CD4-positive, alpha-beta T cell treated with Interleukin-4 for 4 hours (primary cell): ENCODE data around the gene GSN.

Source experiments
- DNase-seq: peaks from one replicate; pipeline ENCODE4 v3.0.0-alpha.2; 2020

Gene GSN

DNA sequence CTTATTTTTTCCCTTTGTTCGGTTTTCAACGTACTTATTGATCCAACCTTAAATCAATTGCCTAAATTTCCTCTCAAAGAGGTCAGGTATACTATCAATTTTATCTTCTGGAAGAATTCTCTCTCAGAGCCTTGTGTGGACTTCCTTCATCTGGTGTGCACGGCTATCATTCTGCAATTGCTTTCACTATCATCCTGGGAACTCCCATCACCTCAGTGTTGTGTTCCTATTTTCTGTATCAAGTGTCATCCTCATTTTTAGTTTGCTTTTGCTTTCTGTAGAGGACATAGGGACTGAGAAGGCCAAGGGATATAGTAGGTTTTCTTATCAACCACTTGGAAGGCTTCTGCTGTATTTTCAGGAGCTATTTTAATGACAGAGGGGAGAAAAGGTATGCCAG, 90.8 kb downstream of the GSN start:
- no peak for DNase-seq

DNA sequence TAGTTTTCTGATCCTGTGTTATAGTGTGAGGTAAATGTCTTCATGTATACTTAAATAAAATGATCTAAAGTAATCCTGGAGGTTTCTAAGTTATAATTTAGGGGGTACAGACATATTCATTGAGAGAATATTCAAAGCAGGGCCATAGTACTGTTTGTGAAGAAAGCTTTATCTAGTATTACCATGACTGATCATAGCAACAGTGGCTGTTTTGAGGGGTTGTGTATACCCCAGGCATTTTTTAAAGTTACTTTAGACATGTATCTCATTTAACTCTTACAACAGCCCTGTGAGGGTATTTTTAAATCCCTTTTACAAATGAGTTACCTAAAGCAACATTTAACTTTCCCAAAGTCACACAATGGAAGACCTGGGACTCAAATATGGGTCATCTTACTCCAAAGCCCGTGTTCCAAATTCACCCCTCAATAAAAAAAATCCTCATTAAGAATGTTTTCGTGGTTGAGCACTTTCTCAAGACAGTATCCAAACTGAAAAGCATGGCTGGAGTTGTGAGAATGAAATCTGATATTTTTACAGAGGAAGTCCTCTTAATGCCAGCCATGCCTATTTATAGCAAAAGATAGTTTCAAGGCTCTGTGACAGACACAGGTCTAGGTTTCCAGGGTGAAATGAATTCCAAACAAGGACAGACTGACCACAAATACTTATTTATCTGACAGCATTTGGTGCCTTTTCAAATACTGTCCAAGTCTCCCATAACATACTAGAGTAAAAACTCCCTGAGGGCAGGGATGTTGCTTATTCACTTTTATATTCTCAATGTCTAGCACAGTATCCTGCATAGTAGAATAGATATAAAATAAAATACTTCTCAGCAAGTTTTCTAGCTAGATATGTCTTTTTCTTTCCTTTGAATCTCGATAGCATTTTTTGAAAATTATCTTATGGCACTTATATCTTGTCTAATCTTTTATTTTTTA, 91.7 kb downstream of the GSN start:
- no peak for DNase-seq

DNA sequence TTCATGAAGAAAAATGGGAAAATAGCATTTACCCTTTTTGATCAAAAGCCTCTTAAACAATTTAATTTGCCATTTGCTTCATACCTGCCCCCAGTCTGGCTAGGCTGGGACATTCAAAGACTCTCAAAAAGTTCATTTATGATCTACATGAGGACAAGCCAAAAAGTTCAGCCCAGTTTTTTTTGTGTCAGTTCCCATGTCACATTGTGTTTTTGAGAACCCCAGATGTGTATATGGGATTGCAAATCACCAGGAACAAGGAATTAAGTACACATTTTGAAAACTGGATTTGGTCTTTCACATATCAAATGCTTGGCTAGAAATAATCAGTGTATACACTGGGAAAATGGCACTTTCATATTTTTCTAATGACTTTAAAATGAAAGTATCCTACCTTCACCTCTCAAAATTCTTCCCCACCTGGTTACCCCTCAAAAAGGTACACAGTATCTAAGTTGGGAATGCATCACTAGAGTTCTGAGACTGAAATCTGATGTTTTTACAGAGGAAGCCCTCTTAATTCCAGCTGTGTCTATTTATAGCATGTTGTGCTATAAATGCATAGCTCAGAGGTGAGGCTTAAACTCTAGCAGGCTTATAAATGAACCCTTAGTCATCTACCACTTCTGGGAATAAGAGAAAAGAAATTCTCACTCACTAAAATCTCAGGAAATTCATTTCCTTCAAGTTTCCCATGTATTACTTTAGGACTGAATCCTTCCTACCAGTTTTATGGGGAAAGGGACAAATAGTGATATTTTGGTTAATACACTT, 92.8 kb downstream of the GSN start:
- DNase-seq, result no peak

DNA sequence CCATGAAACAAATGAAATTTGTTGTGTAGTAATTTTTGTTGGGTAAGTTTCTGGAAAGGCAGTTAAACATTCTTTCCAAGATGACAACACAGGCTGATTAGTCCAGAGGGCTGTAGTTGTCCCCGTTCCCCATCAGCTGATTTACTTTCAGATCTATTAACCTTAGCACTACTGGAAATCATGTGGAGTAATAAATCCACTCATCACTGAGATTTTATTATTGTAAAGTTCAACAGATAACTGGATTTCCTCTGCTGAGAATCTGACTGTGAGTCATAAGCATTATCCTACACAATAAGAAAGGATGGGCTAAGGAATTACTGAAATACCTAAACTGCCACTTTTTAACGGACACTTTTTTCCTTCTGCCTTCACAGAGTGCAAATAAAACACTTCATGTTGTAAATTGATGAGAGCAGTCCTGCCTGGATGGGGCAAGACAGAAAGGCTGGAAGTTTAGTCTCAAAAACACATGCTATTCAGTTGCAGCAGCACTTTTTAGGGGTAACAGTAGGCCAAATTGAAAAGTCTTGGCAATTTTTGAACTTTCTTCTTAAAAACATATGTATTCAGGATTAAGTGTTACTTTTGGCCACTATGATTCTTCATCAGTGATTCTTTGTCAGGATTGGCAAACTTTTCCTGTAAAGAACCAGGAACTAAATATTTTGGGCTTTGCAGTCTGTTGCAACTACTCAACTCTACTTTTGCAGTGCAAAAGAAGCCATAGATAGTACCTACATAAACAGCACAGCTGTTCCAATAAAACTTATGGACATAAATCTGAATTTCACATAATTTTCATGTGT, 95.1 kb downstream of the GSN start:
- DNase-seq, result no peak

DNA sequence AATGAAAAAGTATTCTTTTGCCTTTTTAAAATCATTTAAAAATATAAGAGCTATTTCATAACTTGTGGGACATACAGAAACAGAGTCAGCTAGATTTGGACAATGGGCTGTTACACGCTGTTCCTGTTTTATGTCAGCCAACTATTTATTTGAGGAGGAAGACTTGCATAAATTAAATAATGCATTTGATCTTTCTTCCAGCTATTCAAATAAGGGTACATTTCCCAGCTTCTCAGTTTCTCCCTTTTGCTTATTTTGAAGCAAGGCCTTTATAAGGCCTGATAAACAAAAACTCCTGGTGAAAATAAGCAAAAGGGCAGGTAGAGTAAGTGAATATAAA, 95.6 kb downstream of the GSN start:
- DNase-seq, result no peak

DNA sequence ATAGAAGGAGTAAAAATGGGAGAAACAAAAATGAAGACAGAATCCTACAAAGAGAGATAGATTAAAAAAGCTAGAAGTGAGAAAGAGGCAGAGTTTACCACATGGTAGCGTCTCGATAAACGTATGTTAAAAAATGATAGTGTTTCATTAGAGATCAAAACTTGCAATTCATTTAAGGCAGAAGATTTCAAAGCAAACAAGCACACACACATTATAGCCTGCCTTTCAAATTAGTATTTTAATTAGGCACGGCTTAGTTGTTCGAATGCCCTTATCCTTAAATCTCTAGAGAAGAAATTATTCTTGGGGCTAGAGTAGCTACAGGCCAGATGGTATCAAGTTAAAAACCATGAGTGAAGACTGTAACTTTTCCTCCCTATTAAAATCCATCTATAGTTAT, 96.1 kb downstream of the GSN start:
- DNase-seq, result no peak

DNA sequence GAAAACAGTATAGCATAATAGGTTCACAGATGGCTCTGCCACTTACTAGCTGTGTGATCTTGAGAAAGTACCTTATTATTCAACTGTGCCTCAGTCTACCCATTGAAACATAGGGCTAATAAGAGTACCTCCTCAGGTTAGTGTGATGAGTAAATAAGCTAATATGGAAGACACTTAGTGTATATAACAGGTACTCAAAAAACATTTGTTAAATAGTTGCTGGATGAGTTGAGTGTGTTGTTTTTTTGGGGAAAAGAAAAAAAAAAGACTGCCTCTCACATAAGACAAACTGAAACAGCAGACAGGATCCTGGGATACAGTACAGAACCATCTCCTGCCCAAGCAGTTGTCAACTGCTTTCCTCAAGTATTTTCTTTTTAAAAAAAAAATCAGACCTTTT, 96.9 kb downstream of the GSN start:
- no peak for DNase-seq

DNA sequence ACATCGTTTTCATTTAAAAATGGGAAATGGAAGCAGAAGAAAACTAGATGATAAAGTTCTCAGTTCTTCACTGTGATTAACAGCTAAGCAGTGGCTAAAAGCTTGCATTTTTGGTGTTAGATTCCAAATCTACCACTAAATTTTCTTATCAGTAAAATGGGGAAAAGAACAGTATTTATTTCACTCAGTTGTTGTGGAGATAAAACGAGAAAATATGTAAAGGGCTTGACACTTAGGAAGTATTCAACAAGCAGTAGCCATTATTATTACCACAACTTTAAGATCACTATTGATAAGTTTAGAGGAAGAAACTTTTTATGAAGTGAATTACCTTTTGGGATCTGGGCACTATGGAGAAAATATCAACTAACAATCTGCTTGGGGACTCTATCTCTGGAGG, 97.6 kb downstream of the GSN start:
- DNase-seq, result no peak

DNA sequence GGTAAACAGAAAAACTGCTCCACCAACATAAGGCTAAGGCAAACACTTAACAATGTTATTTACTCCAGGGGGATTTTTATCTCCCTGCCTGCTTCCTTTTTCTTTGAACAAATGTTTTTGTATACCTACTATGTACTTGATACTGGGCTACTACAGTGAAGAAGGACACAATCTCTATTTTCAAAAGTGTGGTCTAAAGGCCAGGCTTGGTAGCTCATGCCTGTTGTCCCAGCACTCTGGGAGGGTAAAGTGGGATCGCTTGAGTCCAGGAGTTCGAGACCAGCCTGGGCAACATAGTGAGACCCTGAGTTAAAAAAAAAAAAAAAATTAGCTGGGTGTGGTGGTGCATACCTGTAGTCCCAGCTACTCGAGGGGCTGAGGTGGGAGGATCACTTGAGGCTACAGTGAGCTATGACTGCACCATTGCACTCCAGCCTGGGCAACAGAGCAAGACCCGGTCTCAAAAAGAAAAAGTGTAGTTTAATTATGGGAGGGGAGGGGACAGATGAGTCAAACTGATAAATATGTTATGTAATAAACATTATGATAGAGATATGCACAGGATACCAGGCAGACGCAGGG, 98.7 kb downstream of the GSN start:
- no peak for DNase-seq

DNA sequence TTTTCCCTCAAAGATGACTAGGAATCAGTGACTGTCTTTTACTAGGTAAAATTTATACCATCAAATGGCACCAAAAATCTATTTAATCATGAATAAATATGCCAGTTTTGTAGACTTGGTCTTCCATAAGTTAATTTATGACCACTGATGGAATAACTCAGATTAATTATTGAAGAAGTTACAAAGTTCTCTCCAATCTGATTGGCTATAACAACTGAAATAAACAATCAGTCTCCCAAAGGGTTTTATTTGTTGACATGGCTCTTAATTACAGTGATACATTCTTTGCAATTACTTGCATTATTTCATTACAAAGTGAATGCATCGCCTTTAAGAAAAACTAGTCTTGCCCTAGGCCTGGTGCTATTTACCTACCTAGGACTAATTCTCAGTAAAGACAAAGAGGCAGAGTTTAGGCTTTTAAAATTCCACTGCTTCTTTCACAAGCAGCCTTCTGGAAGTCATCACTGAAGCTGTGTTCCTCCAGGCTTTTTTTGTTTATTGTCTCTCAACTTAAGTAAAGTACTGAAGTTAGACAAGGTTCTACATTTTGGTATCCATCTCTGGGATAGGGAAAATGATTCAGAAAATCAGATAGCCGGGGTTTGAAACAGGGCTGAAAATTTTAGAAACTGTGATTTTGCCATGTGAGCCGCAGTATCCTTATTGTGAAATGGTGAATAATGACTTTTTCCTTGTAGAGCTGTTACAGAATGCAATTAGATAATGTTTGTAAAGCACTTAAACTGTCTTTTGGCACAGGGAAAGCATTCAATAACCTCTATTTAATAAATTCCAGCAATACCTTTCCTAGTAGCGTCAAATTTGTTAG, 99.6 kb downstream of the GSN start:
- no peak for DNase-seq

DNA sequence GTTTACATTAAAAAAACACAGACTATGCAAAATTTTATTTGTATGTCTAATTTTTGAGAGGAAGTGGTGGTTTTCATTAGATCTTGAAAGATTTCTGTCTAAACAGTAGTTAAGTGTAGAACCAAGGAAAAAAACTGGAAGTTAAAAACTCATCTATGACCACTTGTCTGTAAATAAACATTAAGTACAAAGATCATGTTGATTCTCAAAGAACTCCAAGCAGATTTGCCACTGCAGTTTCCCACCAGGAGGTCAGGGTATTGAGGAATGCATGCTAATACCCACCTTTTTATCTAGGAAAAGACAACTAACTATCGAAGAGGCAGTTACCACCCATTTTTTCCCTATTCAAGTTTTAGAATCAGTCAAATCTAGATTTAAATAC, 100.2 kb downstream of the GSN start:
- DNase-seq, result no peak

DNA sequence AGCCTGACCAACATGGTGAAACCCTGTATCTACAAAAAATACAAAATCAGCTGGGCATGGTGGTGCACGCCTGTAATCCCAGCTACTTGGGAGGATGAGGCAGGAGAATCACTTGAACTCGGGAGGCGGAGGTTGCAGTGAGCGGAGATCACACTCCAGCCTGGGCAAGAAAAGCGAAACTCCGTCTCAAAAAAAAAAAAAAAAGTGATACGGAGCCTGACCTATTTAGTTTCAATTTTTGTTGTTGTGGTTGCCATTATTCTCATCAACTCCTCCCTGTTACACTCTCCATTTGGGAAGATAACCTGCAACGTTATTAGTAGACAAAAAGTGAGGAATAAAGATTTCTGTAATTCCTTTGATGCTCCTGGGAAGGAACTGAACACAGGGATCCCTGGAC, 100.8 kb downstream of the GSN start:
- no peak for DNase-seq

DNA sequence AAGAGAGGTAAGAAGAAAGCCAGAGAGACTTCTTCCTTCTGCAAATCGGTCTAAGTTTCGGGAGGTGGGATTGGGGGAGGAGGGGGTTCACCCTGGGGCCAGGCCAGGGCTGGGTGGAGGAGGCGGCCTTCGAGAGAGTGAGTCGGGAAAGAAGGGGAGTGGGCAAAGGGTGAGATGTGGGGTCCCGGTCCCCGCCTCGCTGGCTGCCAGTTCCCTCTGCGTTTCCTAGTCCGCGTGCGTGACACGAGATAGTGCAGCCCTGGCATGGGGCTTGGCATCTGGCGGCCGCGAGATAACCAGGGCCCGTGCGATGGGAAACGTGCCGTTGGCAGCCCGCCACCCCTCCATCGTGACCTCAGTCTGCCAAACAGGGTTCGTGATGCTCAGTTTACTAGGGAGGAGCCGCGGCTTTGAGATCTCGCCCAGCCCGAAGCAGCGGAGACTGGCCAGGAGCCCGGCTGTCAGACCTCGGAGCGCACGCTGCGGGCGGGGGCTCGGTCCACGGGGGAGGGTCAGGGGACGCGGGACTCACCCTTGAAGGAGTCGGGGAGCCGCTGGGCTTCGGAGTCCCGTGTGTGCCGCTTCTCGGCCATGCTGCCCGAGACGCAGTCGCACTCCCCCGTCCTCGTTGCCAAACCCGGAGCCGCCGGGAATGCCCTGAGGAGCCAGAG, 101.8 kb downstream of the GSN start, which contains the start of gene STOM:
Gene STOM, minus strand, starts transcription at position 656 of the 671 bp plus-strand sequence. Its CDS starts 63 bp downstream, at position 593.
- DNase-seq, result peak; percentile 63

DNA sequence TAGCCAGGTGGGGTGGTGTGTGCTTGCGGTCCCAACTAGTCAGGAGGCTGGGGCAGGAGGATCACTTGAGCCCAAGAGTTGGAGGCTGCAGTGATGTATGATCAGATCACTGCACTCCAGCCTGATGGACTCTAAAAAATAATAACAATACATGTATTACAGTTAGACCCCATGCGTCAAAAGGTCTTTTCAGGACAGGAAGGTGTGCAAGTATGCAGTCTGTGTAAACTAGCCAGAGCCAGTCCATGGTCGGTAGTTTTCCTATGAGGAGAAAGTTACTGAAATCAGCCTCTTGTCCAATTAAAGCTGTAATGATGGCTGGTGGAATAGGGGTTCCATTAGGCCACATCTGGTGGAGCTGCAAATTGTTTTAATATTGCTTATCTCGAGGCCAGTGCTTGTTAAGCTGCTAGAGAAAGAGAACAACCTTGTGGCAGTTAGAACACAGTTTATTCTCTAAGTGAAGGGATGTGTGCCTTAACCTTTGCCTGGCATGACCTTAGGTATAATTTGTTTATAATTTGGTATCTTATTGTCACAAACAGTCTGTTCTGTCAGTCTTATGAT, 103.6 kb downstream of the GSN start:
- no peak for DNase-seq

DNA sequence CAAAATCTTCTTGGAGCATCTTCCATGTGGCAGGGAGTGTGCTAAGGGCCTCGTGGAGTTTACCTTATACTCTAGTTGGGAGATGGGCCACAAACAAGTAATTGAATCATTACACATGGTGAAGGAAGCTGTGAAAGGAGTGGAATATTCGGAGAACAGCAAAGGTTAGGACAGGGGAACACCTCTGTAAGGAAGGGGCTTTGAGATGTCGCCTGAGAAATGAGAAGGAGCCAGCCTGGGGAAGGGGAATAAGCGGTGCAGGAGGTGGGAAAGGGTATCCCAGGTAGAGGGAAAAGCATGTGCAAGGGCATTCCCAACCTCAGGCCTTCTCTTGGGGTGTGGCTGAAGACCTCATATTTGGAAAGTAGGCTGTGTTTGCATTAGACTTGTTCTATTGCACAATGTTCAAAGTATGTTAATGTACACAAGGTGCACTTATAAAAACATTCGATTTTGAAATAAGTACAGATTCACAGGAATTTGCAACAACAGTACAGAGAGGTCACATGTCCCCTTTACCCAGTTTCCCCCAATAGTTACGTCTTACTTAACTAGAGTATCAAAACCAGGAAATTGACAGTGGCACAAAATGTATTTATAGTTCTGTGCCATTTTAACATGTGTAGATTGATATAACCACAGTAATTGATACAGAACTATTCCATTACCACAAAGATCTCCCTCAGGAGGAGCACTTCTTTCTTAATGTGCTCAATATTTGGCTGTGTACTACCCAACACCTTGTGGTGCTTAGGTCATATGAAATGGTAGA, 104.5 kb downstream of the GSN start:
- DNase-seq, result no peak

DNA sequence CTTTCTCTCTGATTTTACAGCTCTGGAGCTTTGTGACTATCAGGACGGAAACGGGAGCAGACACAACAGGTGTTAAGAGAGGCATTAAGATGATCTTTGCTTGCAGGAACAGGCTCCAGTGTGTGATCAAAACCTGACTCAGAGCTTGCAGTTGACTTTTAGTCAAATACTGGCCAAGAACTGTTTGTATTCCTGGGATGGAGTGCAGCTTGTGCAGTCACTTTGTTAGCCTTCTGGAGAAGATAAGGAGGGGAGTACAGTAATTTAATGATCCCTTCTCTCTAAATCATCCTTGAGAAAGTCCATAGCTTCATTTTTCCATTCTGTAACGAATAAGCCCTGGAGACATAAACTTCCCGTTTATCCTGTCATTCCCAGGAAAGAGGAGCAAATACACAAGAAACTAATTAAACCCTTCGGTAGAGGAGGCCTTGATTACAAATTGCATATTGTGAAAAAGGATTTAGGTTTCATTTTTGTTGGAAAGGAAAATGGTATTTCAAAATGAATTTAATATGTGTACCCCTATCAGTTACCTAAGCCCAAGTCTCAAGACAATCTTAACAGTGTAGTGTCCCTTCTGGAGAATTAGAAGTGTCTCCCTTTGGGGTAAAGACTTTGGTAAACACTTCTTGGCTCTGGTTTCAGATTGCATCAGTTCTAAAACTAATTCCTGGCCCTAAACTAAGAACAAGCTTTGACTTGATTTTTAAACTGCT, 105.2 kb downstream of the GSN start:
- no peak for DNase-seq

DNA sequence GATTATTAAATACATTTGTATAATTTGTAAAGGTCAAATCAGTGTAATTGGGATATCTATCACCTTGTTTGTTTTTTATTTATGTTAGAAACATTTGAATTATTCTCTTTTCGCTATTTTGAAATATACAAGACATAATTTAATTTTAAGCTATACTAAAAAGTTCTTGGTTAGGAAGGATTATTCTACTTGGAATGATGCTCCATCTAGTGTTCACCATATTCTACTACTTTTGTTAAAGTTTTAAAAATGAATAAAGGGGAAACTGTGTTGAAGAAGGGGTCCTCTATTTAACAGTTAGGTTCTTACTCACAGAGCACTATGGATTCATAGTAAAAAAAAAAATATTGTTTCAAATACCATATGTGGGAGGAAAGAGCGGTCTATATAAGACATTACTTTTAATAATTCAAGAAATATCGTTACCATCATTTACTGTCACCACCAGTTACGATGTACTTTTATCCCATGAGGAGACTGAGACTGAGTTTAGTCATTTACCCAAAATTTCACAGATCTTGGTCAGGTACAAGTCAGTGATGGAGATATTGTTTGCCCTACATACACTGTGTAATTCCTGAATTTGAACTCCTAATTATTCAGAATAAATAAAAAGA, 108.4 kb downstream of the GSN start:
- DNase-seq, result no peak

DNA sequence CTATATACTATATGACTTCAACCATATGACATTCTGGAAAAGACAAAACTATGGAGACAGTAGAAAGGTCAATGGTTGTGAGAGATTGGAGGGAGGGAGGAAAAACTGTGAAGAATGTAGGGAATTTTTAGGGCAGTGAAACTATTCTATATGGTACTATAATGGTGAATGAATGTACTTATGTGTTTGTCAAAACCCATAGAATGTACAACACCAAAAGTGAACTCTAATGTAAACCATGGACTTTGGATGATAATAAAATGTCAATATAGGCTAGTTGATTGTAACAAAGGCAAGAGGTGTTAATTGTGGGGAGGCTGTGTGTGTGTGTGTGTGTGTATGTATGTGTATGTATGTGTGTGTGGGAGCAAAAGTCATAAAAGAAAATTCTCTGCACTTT, 112.9 kb downstream of the GSN start:
- DNase-seq, result no peak
